Bronchial epithelial cell (primary cell): ENCODE results near the gene CD2AP. TPM values are rescaled to one million over a fixed set of nuclear protein-coding genes. Genes with fewer than 3 reads are reported as not detected.

ENCODE experiments used
- DNase-seq: peaks from one replicate; pipeline ENCODE4 v3.0.0-alpha.2; 2010; ENCODE audit warnings: low read depth
- FAIRE-seq: peaks from 2 replicates; lab custom pipeline; 2011; peaks lifted over from hg19 to GRCh38; lab: Jason Lieb, UNC
- H3K27me3 ChIP-seq: 2 replicates; pipeline ENCODE4 v1.5.1; 2011; ENCODE audit warnings: low read length; ENCODE audit not compliant: control insufficient read depth, insufficient read depth
- H3K36me3 ChIP-seq: 2 replicates; pipeline ENCODE4 v1.5.1; 2011; ENCODE audit warnings: low read length; ENCODE audit not compliant: control insufficient read depth, insufficient read depth
- H3K4me3 ChIP-seq: 2 replicates; pipeline ENCODE4 v1.5.1; 2011; ENCODE audit warnings: mild to moderate bottlenecking, low read depth, low read length, control low read depth
- total RNA-seq: library from RNA; depleted of rRNA; stranded (reverse); fragments of >200 nt; gene quantifications from 2 replicates; pipeline ENCODE4 v1.2.1, GENCODE V29; 2014
- TF ChIP-seq, protein P1 (sequence below): IDR thresholded peaks from 2 replicates; pipeline ENCODE4 v1.5.1; 2011; ENCODE audit warnings: mild to moderate bottlenecking, moderate library complexity, low read length, control low read depth, inconsistent platforms; ENCODE audit not compliant: insufficient read depth, severe bottlenecking

The CD2AP gene
- total RNA-seq, 1 donor from 2014 or later, result 24.0 TPM

DNA sequence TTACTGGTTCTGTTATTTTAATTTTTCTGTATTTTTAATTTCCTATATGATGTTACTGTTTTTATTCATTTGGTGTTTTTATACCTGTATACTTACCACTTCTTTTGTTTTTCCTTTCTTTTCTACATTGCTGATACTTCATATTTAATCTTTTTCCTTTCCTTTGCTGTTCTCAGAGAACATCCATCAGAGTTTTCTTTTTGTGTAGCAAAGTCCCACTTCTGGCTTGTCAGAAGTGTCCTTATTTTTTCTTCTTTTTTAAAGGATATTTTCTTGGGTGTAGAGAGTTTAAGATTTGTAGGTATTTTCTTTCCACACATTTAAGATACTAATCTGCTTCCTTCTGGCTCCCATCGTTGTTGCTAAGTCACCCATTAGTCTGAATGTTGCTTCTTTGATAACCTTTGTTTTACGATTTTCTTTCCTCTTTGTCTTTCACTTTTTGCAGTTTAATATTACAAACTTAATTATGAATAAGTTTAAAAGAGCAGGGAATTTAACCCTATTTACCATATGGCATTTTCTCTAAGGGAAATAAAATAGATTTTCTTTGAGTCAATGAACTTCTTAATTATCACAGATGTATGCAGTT lies 18.5 kb downstream of the CD2AP start:
- DNase-seq, result no peak
- no peak for FAIRE-seq
- H3K4me3 ChIP-seq, result no peak overlapping the region
- H3K27me3 ChIP-seq, result no peaks in the 10 kb centered on the region
- no peaks in the 10 kb centered on the region for H3K36me3 ChIP-seq
- TF ChIP-seq, protein P1, sequence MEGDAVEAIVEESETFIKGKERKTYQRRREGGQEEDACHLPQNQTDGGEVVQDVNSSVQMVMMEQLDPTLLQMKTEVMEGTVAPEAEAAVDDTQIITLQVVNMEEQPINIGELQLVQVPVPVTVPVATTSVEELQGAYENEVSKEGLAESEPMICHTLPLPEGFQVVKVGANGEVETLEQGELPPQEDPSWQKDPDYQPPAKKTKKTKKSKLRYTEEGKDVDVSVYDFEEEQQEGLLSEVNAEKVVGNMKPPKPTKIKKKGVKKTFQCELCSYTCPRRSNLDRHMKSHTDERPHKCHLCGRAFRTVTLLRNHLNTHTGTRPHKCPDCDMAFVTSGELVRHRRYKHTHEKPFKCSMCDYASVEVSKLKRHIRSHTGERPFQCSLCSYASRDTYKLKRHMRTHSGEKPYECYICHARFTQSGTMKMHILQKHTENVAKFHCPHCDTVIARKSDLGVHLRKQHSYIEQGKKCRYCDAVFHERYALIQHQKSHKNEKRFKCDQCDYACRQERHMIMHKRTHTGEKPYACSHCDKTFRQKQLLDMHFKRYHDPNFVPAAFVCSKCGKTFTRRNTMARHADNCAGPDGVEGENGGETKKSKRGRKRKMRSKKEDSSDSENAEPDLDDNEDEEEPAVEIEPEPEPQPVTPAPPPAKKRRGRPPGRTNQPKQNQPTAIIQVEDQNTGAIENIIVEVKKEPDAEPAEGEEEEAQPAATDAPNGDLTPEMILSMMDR, result no peak

DNA sequence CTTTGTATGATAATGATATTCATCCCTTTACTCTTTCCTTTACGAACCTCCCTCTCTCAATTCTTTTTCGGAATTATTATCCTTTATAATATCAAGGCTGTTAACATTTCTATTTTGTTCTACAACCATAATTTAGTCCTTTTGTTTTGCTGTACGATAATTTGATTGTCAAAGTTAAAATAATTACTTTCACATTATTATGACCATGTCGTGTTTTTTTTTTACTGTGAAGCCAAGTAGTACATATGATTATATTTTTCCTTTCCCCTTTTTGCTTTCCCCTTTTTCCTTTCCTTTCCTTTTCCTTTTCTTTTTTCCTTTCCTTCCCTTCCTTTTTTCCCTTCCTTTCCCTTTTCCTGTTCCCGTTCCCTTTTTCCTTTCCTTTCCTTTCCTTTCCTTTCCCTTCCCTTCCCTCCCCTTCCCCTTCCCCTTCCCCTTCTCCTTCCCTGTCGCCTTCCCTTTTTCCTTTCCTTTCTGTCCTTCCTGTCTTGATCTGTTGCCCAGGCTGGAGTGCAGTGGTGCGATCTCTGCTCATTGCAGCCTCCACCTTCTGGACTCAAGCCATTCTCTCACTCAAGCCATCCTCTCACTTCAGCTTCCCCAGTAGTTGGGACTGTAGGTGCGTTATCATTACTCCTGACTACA lies 19.5 kb downstream of the CD2AP start:
- Histone ChIP-seq H3K27me3 (no peaks in the 10 kb centered on the region), H3K36me3 (no peaks in the 10 kb centered on the region), H3K4me3 (no peak overlapping the region)
- DNase-seq (no peak), FAIRE-seq (no peak)
- TF ChIP-seq, protein P1, result no peak

DNA sequence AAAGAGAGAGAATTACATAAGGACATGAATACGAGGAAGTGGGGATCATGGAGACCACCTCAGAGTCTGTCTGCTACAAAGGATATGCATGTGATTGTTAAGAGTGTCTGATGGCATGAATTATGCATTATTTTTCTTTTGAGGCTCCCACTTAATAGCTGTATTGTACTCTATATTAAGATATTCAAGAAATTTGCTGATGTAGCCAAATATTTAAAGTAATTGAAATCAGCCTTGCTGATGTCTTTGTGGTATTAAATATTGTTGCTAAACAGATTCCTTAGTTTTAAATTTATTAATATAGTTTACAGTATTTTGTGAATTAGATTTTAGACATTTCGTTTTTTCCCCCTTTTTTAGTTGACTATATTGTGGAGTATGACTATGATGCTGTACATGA lies 25.3 kb downstream of the CD2AP start:
- Histone ChIP-seq H3K36me3 (no peaks in the 10 kb centered on the region), H3K27me3 (no peaks in the 10 kb centered on the region), H3K4me3 (no peak overlapping the region)
- DNase-seq (no peak), FAIRE-seq (no peak)
- TF ChIP-seq, protein P1, result no peak

DNA sequence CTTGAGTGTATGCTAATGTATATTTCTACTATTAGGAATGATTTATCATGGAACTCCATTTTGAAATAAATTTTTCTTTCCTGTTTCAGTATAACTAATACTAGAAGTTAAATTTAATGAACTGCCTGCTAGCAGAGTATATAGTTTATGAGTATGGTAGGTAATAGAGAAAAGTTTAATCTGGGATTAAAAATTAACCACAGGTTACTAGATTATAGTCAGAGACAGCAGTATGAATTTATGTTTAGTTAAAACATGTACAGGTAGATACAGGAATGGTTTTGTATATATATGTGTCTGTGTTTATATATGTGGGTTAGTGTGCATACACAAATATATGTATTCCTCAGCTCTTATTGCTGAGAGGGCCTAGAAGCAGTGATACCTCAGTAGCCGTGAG lies 32.3 kb downstream of the CD2AP start:
- FAIRE-seq, result no peak
- H3K36me3 ChIP-seq, result no peaks in the 10 kb centered on the region
- no peak for DNase-seq
- TF ChIP-seq, protein P1, result no peak
- no peak overlapping the region for H3K4me3 ChIP-seq
- no peaks in the 10 kb centered on the region for H3K27me3 ChIP-seq

DNA sequence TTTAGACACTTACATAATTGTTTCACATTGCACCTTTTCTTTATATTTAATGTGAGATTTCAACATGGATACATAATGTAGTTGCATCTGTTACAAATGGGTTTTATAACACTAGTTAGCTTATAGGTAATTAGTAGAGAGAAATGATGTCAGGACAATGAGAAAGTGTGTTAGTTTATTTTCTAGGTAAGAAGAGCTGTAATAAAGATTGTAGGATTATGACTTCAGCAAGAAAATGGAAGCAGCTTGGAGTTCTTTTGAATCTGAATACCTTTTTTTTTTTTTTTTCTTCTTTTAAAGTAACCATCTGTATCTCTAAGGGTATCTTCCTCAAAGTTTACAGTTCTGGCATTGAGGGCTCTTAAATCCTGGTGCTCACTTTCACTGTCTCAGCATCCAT lies 35.3 kb downstream of the CD2AP start:
- TF ChIP-seq, protein P1, result no peak
- FAIRE-seq (no peak), DNase-seq (no peak)
- Histone ChIP-seq H3K27me3 (no peaks in the 10 kb centered on the region), H3K36me3 (no peaks in the 10 kb centered on the region), H3K4me3 (no peak overlapping the region)

DNA sequence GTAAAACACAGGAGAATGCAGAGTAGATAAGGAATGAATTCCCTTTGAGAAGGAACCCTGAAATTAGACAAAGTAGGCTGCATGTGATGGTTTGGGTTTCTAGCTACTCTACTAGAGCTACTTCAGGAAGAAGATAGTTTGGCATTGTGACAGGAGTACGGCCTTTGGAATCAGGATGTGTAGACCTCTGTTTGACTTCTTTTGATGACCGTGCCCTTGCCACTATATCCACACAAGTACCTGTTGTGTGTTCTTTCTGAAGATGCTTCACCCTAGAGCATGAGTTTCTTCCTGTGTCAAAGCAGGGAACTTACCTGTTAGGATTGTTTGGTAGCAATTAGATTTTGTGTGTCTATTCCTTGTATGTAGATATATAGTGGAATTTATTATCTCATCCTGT lies 41.7 kb downstream of the CD2AP start:
- TF ChIP-seq, protein P1, result no peak
- Histone ChIP-seq H3K4me3 (no peak overlapping the region), H3K36me3 (no peaks in the 10 kb centered on the region), H3K27me3 (no peaks in the 10 kb centered on the region)
- DNase-seq (no peak), FAIRE-seq (no peak)
